Neural progenitor cell (in vitro differentiated cells): ENCODE results near the gene PDIA6. TPM values are rescaled to one million over a fixed set of nuclear protein-coding genes. Genes with fewer than 3 reads are reported as not detected.
A peak's percentile ranks its signal among the peaks of the same experiment; 100 is the strongest.
"Not testable (repeated sequence)": the region's sequence is repeated elsewhere in the genome, so short reads cannot be mapped to it uniquely, and the experiment has no call there.

Experiments used
- DNase-seq: peaks from one replicate; pipeline ENCODE4 v3.0.0-alpha.2; 2016; ENCODE audit warnings: low spot score
- H2AFZ ChIP-seq: fragments of 200-600 bp; sonication (generic); replicated peaks from 2 replicates; pipeline ENCODE4 v1.6.1; 2016; ENCODE audit warnings: antibody characterized with exemption
- H3F3A ChIP-seq: fragments of 200-600 bp; sonication (generic); 2 replicates; pipeline ENCODE4 v1.6.1; 2016; ENCODE audit warnings: antibody characterized with exemption, low read depth
- H3K27ac ChIP-seq: fragments of 200-600 bp; sonication (generic); 2 replicates; pipeline ENCODE4 v1.5.1; 2016; ENCODE audit warnings: mild to moderate bottlenecking
- H3K27me3 ChIP-seq: fragments of 200-600 bp; sonication (generic); 2 replicates; pipeline ENCODE4 v1.6.1; 2016; ENCODE audit warnings: mild to moderate bottlenecking, moderate library complexity
- H3K36me3 ChIP-seq: fragments of 200-600 bp; sonication (generic); 2 replicates; pipeline ENCODE4 v1.5.1; 2016
- H3K4me1 ChIP-seq: fragments of 200-600 bp; sonication (generic); 2 replicates; pipeline ENCODE4 v1.6.1; 2016; ENCODE audit warnings: mixed run types
- H3K4me2 ChIP-seq: fragments of 200-600 bp; sonication (generic); 2 replicates; pipeline ENCODE4 v1.6.1; 2016
- H3K4me3 ChIP-seq: fragments of 200-600 bp; sonication (generic); 2 replicates; pipeline ENCODE4 v1.5.1; 2016
- H3K79me2 ChIP-seq: fragments of 200-600 bp; sonication (generic); 2 replicates; pipeline ENCODE4 v1.6.1; 2016; ENCODE audit warnings: low read depth
- H3K9ac ChIP-seq: fragments of 200-600 bp; sonication (generic); 2 replicates; pipeline ENCODE4 v1.6.1; 2016
- H3K9me3 ChIP-seq: fragments of 200-600 bp; sonication (generic); 2 replicates; pipeline ENCODE4 v1.5.1; 2016; ENCODE audit warnings: low read depth
- H4K20me1 ChIP-seq: fragments of 200-600 bp; sonication (generic); 2 replicates; pipeline ENCODE4 v1.6.1; 2016; ENCODE audit warnings: low read depth
- H3K27ac Mint-ChIP-seq: 3 replicates; pipeline ENCODE4 v1.8.0; 2021; ENCODE audit warnings: mixed read lengths
- H3K27me3 Mint-ChIP-seq: 2 replicates; pipeline ENCODE4 v1.8.0; 2022; ENCODE audit warnings: low read depth, mild to moderate bottlenecking, inconsistent platforms, moderate library complexity, mixed read lengths; ENCODE audit not compliant: insufficient read depth
- H3K36me3 Mint-ChIP-seq: 3 replicates; pipeline ENCODE4 v1.8.0; 2021; ENCODE audit warnings: mixed read lengths
- H3K4me1 Mint-ChIP-seq: 3 replicates; pipeline ENCODE4 v1.8.0; 2021; ENCODE audit warnings: mixed read lengths
- H3K4me3 Mint-ChIP-seq: 3 replicates; pipeline ENCODE4 v1.8.0; 2021; ENCODE audit warnings: mild to moderate bottlenecking, moderate library complexity, mixed read lengths
- H3K9me3 Mint-ChIP-seq: 3 replicates; pipeline ENCODE4 v1.8.0; 2020; ENCODE audit warnings: mixed read lengths
- EZH2 ChIP-seq: fragments of 200-600 bp; sonication (generic); IDR thresholded peaks from 2 replicates; pipeline ENCODE4 v1.6.1; 2017; ENCODE audit warnings: antibody characterized with exemption, mild to moderate bottlenecking, moderate library complexity
- EZH2phosphoT487 ChIP-seq: fragments of 200-600 bp; sonication (generic); IDR thresholded peaks from 2 replicates; pipeline ENCODE4 v1.6.1; 2017; ENCODE audit warnings: antibody characterized with exemption
- total RNA-seq: library from RNA; depleted of rRNA; stranded (reverse); fragments of >200 nt; gene quantifications from 2 replicates; pipeline ENCODE4 v1.2.3, GENCODE V29; 2015; ENCODE audit warnings: low replicate concordance
- TF ChIP-seq, protein P1 (sequence below): fragments of 200-600 bp; sonication (generic); IDR thresholded peaks from 2 replicates; pipeline ENCODE4 v1.5.1; 2017; ENCODE audit warnings: antibody characterized with exemption, mild to moderate bottlenecking

The PDIA6 gene
- total RNA-seq, 1 donor from 2014 or later: 381 TPM

DNA sequence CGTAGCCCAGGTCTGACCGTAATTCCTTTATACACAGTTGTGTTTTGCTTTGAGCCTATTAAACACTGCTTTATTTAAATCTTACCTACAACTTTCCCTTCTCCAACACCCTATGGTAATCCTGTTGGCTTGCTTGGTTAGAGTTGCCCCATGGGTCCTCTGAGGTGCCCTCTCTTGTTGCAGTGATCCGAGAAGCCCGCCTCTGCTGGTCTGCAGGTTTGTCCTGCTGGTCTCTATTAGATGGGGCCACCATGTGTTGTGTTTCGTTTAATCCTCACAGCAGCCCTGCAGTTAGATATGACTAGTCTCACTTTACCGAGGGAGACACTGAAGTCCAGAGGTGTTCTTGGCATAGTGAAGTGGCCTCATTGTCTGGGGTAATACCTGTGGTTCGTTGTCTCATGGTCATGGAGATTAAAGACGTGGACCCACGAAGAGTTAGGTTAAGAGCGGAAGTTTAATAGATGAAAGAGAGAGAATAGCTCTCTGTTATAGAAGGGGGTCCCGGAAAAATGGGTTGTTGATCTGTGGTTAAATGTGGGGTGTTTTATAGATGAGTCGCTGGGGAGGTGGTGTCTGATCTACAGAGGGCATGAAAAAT lies 7.2 kb upstream of the PDIA6 start:
- H3K27me3 Mint-ChIP-seq: peaks cover 6% of the 10 kb centered on the region
- no peaks in the 10 kb centered on the region for H3K36me3 ChIP-seq
- H3K9ac ChIP-seq: no peak overlapping the region
- H3K79me2 ChIP-seq: no peaks in the 10 kb centered on the region
- TF ChIP-seq EZH2phosphoT487: no peak
- no peak for TF ChIP-seq EZH2
- TF ChIP-seq, protein P1, sequence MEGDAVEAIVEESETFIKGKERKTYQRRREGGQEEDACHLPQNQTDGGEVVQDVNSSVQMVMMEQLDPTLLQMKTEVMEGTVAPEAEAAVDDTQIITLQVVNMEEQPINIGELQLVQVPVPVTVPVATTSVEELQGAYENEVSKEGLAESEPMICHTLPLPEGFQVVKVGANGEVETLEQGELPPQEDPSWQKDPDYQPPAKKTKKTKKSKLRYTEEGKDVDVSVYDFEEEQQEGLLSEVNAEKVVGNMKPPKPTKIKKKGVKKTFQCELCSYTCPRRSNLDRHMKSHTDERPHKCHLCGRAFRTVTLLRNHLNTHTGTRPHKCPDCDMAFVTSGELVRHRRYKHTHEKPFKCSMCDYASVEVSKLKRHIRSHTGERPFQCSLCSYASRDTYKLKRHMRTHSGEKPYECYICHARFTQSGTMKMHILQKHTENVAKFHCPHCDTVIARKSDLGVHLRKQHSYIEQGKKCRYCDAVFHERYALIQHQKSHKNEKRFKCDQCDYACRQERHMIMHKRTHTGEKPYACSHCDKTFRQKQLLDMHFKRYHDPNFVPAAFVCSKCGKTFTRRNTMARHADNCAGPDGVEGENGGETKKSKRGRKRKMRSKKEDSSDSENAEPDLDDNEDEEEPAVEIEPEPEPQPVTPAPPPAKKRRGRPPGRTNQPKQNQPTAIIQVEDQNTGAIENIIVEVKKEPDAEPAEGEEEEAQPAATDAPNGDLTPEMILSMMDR: no peak
- peaks cover 6% of the 10 kb centered on the region for H3F3A ChIP-seq
- peaks cover 5% of the 10 kb centered on the region for H3K4me1 Mint-ChIP-seq
- no peaks in the 10 kb centered on the region for H3K9me3 Mint-ChIP-seq
- no peak overlapping the region for H3K27ac Mint-ChIP-seq
- H3K9me3 ChIP-seq: no peaks in the 10 kb centered on the region
- H3K27me3 ChIP-seq: no peaks in the 10 kb centered on the region
- H4K20me1 ChIP-seq: no peaks in the 10 kb centered on the region
- H2AFZ ChIP-seq: no peak overlapping the region
- no peaks in the 10 kb centered on the region for H3K36me3 Mint-ChIP-seq
- no peak overlapping the region for H3K4me3 Mint-ChIP-seq
- no peak for DNase-seq
- no peak overlapping the region for H3K4me2 ChIP-seq
- no peaks in the 10 kb centered on the region for H3K4me1 ChIP-seq
- no peak overlapping the region for H3K27ac ChIP-seq
- H3K4me3 ChIP-seq: no peak overlapping the region

DNA sequence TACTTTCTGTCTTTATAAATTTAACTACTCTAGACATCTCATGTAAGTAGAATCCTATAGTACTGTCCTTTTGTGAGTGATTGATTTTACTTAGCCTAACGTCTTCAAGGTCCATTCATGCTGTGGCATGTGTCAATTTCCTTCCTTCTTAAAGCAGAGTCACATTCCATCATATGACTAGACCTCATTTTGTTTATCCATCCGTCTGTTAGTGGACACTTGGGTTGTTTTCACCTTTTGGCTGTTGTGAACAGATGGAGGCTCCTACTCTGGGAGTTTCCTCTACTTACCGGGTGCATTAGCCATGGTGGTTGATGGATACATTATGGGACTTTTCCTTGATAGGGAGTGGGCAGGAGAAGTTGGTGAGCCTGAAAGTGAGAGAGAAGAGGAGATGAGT lies 6.4 kb upstream of the PDIA6 start:
- Mint-ChIP-seq H3K27ac (no peak overlapping the region), H3K27me3 (peaks cover 6% of the 10 kb centered on the region), H3K36me3 (no peaks in the 10 kb centered on the region), H3K4me3 (no peak overlapping the region), H3K9me3 (no peaks in the 10 kb centered on the region), H3K4me1 (peaks cover 11% of the 10 kb centered on the region)
- Histone ChIP-seq H3K79me2 (no peaks in the 10 kb centered on the region), H3K4me3 (no peak overlapping the region), H3K4me2 (no peak overlapping the region), H3K9ac (no peak overlapping the region), H3K9me3 (no peaks in the 10 kb centered on the region), H3F3A (peaks cover 14% of the 10 kb centered on the region), H3K36me3 (no peaks in the 10 kb centered on the region), H3K4me1 (peaks cover 8% of the 10 kb centered on the region), H3K27ac (no peak overlapping the region), H4K20me1 (no peaks in the 10 kb centered on the region), H2AFZ (no peak overlapping the region), H3K27me3 (no peaks in the 10 kb centered on the region)
- DNase-seq: no peak
- TF ChIP-seq, protein P1: no peak
- TF ChIP-seq EZH2 (no peak), EZH2phosphoT487 (no peak)

DNA sequence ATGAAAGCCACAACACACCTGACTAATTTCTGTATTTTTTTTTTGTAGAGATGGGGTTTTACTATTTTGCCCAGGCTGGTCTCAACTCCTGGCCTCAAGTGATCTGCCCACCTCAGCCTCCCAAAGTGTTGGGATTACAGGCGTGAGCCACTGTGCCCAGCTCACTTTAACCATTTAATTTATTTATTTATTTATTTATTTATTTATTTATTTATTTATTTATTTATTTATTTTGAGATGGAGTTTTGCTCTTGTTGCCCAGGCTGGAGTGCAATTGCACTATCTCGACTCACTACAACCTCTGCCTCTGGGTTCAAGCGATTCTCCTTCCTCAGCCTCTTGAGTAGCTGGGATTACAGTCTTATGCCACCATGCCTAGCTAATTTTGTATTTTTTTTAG lies 5.7 kb upstream of the PDIA6 start:
- not testable (repeated sequence) for H3K9ac ChIP-seq, H3K4me3 Mint-ChIP-seq, H3K27ac ChIP-seq, H3K4me1 ChIP-seq, H3K27ac Mint-ChIP-seq, H3K9me3 Mint-ChIP-seq, H3K4me3 ChIP-seq, H2AFZ ChIP-seq, DNase-seq, H3K4me2 ChIP-seq, H3K27me3 ChIP-seq, H3K36me3 ChIP-seq, H4K20me1 ChIP-seq, H3K36me3 Mint-ChIP-seq, H3K27me3 Mint-ChIP-seq, H3K79me2 ChIP-seq, H3K9me3 ChIP-seq
- peaks cover 13% of the 10 kb centered on the region for H3K4me1 Mint-ChIP-seq
- peaks cover 18% of the 10 kb centered on the region for H3F3A ChIP-seq

DNA sequence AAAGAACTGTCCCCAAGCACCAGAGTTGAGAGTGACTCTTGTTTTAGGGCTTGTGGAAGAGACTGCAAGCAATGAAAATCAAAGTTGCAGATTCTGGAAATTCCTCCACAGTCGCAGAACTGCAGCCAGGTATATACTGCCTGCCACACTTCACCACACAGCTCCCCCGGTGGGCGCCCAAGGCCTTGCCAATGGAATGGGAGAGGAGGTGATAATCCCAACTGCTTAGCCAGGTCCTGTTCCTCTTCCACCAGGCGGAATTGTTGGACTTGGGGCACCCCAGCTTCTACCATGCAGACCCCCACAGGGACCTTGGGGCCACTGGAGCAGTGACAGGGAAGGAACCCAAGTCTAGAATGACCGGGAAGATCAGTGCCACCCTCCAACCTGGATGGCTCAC lies 4.8 kb upstream of the PDIA6 start:
- Histone ChIP-seq H4K20me1 (no peaks in the 10 kb centered on the region), H3K27me3 (no peaks in the 10 kb centered on the region), H2AFZ (no peak overlapping the region), H3K4me1 (peaks cover 9% of the 10 kb centered on the region), H3K4me3 (no peak overlapping the region), H3K36me3 (no peaks in the 10 kb centered on the region), H3K9ac (no peak overlapping the region), H3K9me3 (no peaks in the 10 kb centered on the region), H3K79me2 (no peaks in the 10 kb centered on the region), H3F3A (peaks cover 18% of the 10 kb centered on the region), H3K27ac (no peak overlapping the region), H3K4me2 (no peak overlapping the region)
- TF ChIP-seq, protein P1: peak; percentile 65
- TF ChIP-seq EZH2: no peak
- peak; percentile 68 for DNase-seq
- H3K27ac Mint-ChIP-seq: no peak overlapping the region
- H3K27me3 Mint-ChIP-seq: peaks cover 6% of the 10 kb centered on the region
- no peak overlapping the region for H3K4me3 Mint-ChIP-seq
- no peaks in the 10 kb centered on the region for H3K9me3 Mint-ChIP-seq
- H3K36me3 Mint-ChIP-seq: no peaks in the 10 kb centered on the region
- peaks cover 16% of the 10 kb centered on the region for H3K4me1 Mint-ChIP-seq
